ENCODE data around the gene SPATS2L. TPM values are rescaled to one million over a fixed set of nuclear protein-coding genes. Genes with fewer than 3 reads are reported as not detected.

SPATS2L gene
- total and polyA plus RNA-seq, 2 of the 13 experiments (the other 11 are each of a cell fraction or from before 2014, with no cell fraction given) = 154 to 212 TPM

- TF ChIP-seq ZNF142 (CRISPR knock-in tag; IDR thresholded peaks at IDR 0.05) = no peak
- TF ChIP-seq ZBTB14 (CRISPR knock-in tag; IDR thresholded peaks at IDR 0.05) = no peak
- TF ChIP-seq ZHX2 (IDR thresholded peaks at IDR 0.05; ENCODE audit: low read depth) = no peak
- TF ChIP-seq ZHX2 (CRISPR knock-in tag; IDR thresholded peaks at IDR 0.05; ENCODE audit: borderline replicate concordance) = no peak
- no peak for TF ChIP-seq ZXDC (CRISPR knock-in tag; IDR thresholded peaks at IDR 0.05)
- no peak for TF ChIP-seq STAG1 (CRISPR knock-in tag; IDR thresholded peaks at IDR 0.05)
Observed at GRCh38 chr2:200408428-200409316, 102.2 kb downstream of the SPATS2L start (continued).
